Ovary (tissue), 9 donors: Measurements from ENCODE around the gene LGALS12. TPM values are rescaled to one million over a fixed set of nuclear protein-coding genes. Genes with fewer than 3 reads are reported as not detected.
"Not testable (repeated sequence)": the region's sequence is repeated elsewhere in the genome, so short reads cannot be mapped to it uniquely, and the experiment has no call there.

ENCODE experiments used
- DNase-seq, 5 donors: peaks; one replicate each; pipeline ENCODE4 v3.0.0-alpha.2; 2019 to 2020
- H3K27ac ChIP-seq, 2 donors: fragments of 200-600 bp; one replicate each; pipeline versions ENCODE4 v1.5.1 to v1.8.0; 2019 to 2022
- H3K27me3 ChIP-seq: fragments of 200-600 bp; one replicate; pipeline ENCODE4 v1.8.0; 2022
- H3K36me3 ChIP-seq: fragments of 200-600 bp; sonication (generic); one replicate; pipeline ENCODE4 v1.5.1; 2019
- H3K4me1 ChIP-seq: one replicate; pipeline ENCODE4 v1.8.1; 2013; ENCODE audit warnings: mild to moderate bottlenecking, moderate library complexity; ENCODE audit not compliant: insufficient read depth
- H3K4me3 ChIP-seq: fragments of 200-600 bp; sonication (generic); one replicate; pipeline ENCODE4 v1.5.1; 2017
- H3K9me3 ChIP-seq, 2 donors: fragments of 200-600 bp in 1 of 2; sonication (generic) in 1 of 2; one replicate each; pipeline versions ENCODE4 v1.5.1 to v1.8.1; 2013 to 2019; ENCODE audit warnings: mild to moderate bottlenecking in 1 of 2, moderate library complexity in 1 of 2
- CTCF ChIP-seq, 3 donors: fragments of 450-650 bp in 2 of 3; fragments of 200-600 bp in 1 of 3; IDR thresholded peaks; one replicate each; pipeline versions ENCODE4 v1.5.1 to v1.8.0; 2016 to 2022; ENCODE audit warnings: antibody characterized with exemption in 3 of 3, mild to moderate bottlenecking in 1 of 3
- EP300 ChIP-seq: sonication (generic); formaldehyde crosslinking; IDR thresholded peaks from one replicate; pipeline ENCODE4 v1.6.1; 2017; ENCODE audit warnings: antibody characterized with exemption
- POLR2A ChIP-seq: fragments of 450-650 bp; IDR thresholded peaks from one replicate; pipeline ENCODE4 v1.6.1; 2017; ENCODE audit warnings: antibody characterized with exemption, mild to moderate bottlenecking, moderate library complexity
- WGBS, 3 donors: extraction: QIAGEN DNeasy Blood & Tissue Kit in 1 of 3; methylation state at CpG; one replicate each; pipeline versions ENCODE4 v1.1.5 to v1.1.7; 2013 to 2017; 5-methylcytosine and 5-hydroxymethylcytosine counted together
- intact Hi-C, 4 donors: fragments of 100-400 bp; cut with DNase I; formaldehyde crosslinking; loops; one replicate each; pipeline versions ENCODE4 v1.11.0 to v1.15.1; 2022 to 2023
- polyA plus RNA-seq, 2 donors: library from polyadenylated mRNA; stranded (reverse); fragments of 200-250 nt in 1 of 2; fragments of 350-450 nt in 1 of 2; fragmentation: Illumina TruSeq in 1 of 2; extraction: RNeasy Lipid Tissue Mini Kit (QIAGEN cat#74804) in 1 of 2; gene quantifications; one replicate each; pipeline ENCODE4 v1.2.3, GENCODE V29; 2013 to 2014
- total RNA-seq, 7 donors: library from RNA; depleted of rRNA in 2 of 7; stranded (reverse); fragments of >200 nt in 2 of 7; fragmentation: NEBNext Ultra II Directional in 3 of 7; extraction: Animal tissue kit (Norgen Biotek cat#: 25700) in 3 of 7; gene quantifications; one replicate each; pipeline versions ENCODE4 v1.1.0 to v1.2.4, GENCODE V29; 2016 to 2023
- donor health status: DM: no; HTN: no; CAD: no; lungs with moderate emphysema.
- donor health status: DM: no; HTN: no; CAD: no.
- donor health status: Bipolar disorder and iron deficiency.
- donor health status: DM: yes; HTN: yes; CAD: no.
- donor health status: DM: no; HTN: no; CAD: no.
- donor health status: DM: yes; HTN: yes; CAD: no.

Gene LGALS12
- total and polyA plus RNA-seq, 9 donors: 0.19 to 28.7 (median 0.74) TPM; not detected in 1

DNA sequence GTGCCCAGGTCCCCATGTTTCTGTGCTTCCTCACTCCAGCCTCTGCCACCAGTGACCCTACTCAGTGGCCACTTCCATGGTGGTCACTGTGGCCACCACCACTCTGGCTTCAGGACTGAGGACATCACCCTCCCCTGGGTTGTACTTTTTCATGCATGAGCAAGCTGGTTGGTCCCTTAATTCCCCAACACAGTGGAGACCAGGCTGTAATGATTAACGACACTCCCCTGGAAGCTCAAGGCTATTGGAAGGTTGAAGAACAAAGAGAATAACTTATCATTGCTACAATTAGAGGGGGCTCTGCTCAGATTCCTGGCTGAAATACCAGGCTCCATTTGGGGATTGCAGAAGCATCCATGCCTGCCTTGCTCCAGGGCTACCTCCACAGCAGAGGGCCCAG, 41.2 kb downstream of the LGALS12 start:
- DNase-seq: no peak
- H3K4me1 ChIP-seq: peaks cover 1% of the 10 kb centered on the region
- H3K9me3 ChIP-seq: no peaks in the 10 kb centered on the region
- no peak overlapping the region for H3K27ac ChIP-seq
- TF ChIP-seq EP300 (no peak), POLR2A (no peak), CTCF (IDR thresholded peaks at IDR 0.05) (no peak)
- 58 to 65% (median 62%) methylated on average over 1 of the region's 1 CpG for WGBS, 3 donors
- no peaks in the 10 kb centered on the region for H3K27me3 ChIP-seq
- H3K36me3 ChIP-seq: no peaks in the 10 kb centered on the region
- intact Hi-C loops: no loop called here
- no peak overlapping the region for H3K4me3 ChIP-seq

- no peak overlapping the region for H3K27ac ChIP-seq
- intact Hi-C loops: no loop called here
- H3K4me1 ChIP-seq: peaks cover 1% of the 10 kb centered on the region
- no peaks in the 10 kb centered on the region for H3K9me3 ChIP-seq
- no peak for DNase-seq
- no peak for TF ChIP-seq POLR2A
- no peak for TF ChIP-seq EP300
- no peak for TF ChIP-seq CTCF (IDR thresholded peaks at IDR 0.05)
- H3K27me3 ChIP-seq: no peaks in the 10 kb centered on the region
- 9 to 28% (median 14%) methylated on average over 4 of the region's 4 CpGs for WGBS, 3 donors
- no peaks in the 10 kb centered on the region for H3K36me3 ChIP-seq
- no peak overlapping the region for H3K4me3 ChIP-seq
Measured at GRCh38 chr11:63548178-63548577, 42.3 kb downstream of the LGALS12 start.

DNA sequence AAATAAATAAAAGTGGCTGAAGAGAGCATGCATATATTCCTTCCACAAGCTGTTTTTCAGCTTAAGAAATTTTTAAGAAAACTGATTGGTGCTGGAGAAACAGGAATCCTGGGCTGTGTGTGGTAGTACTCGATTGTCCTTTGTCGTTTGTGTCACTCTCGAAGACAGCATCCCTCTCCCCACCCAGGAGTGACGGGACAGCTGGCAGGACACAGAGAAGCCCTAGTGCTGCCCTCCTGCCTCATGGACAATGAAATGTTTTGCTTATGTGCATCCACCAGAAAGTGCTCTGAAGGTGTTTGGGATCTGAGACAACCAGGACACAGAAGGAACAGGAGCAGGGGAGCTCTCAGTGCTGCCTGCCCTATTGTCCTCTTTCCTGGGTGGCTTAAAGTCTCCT, 43.5 kb downstream of the LGALS12 start:
- intact Hi-C loops: no loop called here
- Histone ChIP-seq H3K4me3 (no peak overlapping the region), H3K27ac (no peak overlapping the region), H3K36me3 (no peaks in the 10 kb centered on the region), H3K4me1 (peaks cover 1% of the 10 kb centered on the region), H3K27me3 (no peaks in the 10 kb centered on the region), H3K9me3 (no peaks in the 10 kb centered on the region)
- TF ChIP-seq CTCF (IDR thresholded peaks at IDR 0.05) (no peak), POLR2A (no peak), EP300 (no peak)
- 83 to 94% (median 92%) methylated on average over 4 of the region's 4 CpGs for WGBS, 3 donors
- DNase-seq: no peak

DNA sequence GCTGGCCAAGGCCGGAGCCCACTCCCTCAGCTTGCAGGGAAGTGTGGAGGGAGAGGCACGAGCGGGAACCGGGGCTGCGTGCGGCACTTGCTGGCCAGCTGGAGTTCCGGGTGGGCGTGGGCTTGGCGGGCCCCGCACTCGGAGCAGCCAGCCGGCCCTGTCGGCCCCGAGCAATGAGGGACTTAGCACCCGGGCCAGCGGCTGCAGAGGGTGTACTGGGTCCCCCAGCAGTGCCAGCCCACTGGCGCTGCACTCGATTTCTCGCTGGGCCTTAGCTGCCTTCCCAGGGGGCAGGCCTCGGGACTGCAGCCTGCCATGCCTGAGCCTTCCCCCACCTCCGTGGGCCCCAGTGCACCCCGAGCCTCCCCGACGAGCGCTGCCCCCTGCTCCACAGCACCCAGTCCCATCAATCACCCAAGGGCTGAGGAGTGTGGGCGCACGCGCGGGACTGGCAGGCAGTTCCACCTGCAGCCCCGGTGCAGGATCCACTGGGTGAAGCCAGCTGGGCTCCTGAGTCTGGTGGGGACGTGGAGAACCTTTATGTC, 44.3 kb downstream of the LGALS12 start:
- 90 to 93% (median 92%) methylated on average over 31 of the region's 31 CpGs for WGBS, 3 donors
- intact Hi-C loops, H3K4me1 ChIP-seq, H3K4me3 ChIP-seq, H3K36me3 ChIP-seq, H3K27me3 ChIP-seq, DNase-seq, H3K27ac ChIP-seq, H3K9me3 ChIP-seq: not testable (repeated sequence)

GRCh38 chr11:63551091-63551888, 45.4 kb downstream of the LGALS12 start:
- intact Hi-C loops: no loop called here
- Histone ChIP-seq H3K4me1 (peaks cover 1% of the 10 kb centered on the region), H3K9me3 (no peaks in the 10 kb centered on the region), H3K27me3 (no peaks in the 10 kb centered on the region), H3K36me3 (no peaks in the 10 kb centered on the region), H3K27ac (no peak overlapping the region), H3K4me3 (no peak overlapping the region)
- 47 to 70% (median 57%) methylated on average over 27 of the region's 27 CpGs for WGBS, 3 donors
- DNase-seq: no peak
- no peak for TF ChIP-seq POLR2A
- no peak for TF ChIP-seq CTCF (IDR thresholded peaks at IDR 0.05)
- TF ChIP-seq EP300: no peak
